Left ventricle myocardium inferior (tissue), 1 donor: ENCODE measurements around the gene PRF1. TPM values are rescaled to one million over a fixed set of nuclear protein-coding genes. Genes with fewer than 3 reads are reported as not detected.

Experiments used
- DNase-seq: peaks from one replicate; pipeline ENCODE4 v3.0.0-alpha.2; 2020
- H3K27ac ChIP-seq: fragments of 200-600 bp; replicated peaks from 2 replicates; pipeline ENCODE4 v1.8.0; 2021
- H3K27me3 ChIP-seq: fragments of 200-600 bp; 2 replicates; pipeline ENCODE4 v1.8.0; 2021; ENCODE audit warnings: low read depth
- H3K36me3 ChIP-seq: fragments of 200-600 bp; 2 replicates; pipeline ENCODE4 v1.8.0; 2021
- H3K4me1 ChIP-seq: fragments of 200-600 bp; 2 replicates; pipeline ENCODE4 v1.8.0; 2021
- H3K4me3 ChIP-seq: fragments of 200-600 bp; 2 replicates; pipeline ENCODE4 v1.8.0; 2021; ENCODE audit warnings: mild to moderate bottlenecking, moderate library complexity
- H3K9me3 ChIP-seq: fragments of 200-600 bp; replicated peaks from 2 replicates; pipeline ENCODE4 v1.8.0; 2021
- intact Hi-C: fragments of 100-400 bp; cut with micrococcal nuclease; formaldehyde crosslinking; loops from one replicate; pipeline ENCODE4 v1.11.0; 2022
- total RNA-seq: library from RNA; stranded (reverse); fragmentation: NEBNext Ultra II Directional; extraction: Animal tissue kit (Norgen Biotek cat#: 25700); gene quantifications from one replicate; pipeline ENCODE4 v1.2.1, GENCODE V29; 2021
- TF ChIP-seq, protein P1 (sequence below): fragments of 200-600 bp; IDR thresholded peaks from 2 replicates; pipeline ENCODE4 v1.8.0; 2021; ENCODE audit warnings: antibody characterized with exemption, mild to moderate bottlenecking, borderline replicate concordance
- donor health status: DM: no; HTN: yes; CAD: no; lungs with severe emphysema.

The PRF1 gene
- total RNA-seq, 1 donor from 2014 or later: 2.6 TPM

DNA sequence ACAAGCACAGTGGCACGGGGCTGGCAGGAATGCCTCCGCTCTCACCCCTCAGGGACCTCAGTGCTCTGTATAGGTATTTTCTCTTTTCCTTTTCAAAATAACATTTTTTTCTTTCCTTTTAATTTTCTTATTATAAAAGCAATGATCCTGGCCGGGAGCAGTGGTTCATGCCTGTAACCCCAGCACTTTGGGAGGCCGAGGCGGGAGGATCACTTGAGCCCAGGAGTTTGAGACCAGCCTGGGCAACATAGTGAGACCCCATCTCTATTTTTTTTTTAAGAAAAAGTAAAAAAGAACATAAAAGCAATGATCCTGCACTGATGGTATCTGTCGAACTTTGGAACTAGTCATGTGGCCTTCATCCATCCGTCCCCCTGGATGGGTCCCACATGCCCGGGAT lies 3.2 kb downstream of the PRF1 start:
- TF ChIP-seq, protein P1, sequence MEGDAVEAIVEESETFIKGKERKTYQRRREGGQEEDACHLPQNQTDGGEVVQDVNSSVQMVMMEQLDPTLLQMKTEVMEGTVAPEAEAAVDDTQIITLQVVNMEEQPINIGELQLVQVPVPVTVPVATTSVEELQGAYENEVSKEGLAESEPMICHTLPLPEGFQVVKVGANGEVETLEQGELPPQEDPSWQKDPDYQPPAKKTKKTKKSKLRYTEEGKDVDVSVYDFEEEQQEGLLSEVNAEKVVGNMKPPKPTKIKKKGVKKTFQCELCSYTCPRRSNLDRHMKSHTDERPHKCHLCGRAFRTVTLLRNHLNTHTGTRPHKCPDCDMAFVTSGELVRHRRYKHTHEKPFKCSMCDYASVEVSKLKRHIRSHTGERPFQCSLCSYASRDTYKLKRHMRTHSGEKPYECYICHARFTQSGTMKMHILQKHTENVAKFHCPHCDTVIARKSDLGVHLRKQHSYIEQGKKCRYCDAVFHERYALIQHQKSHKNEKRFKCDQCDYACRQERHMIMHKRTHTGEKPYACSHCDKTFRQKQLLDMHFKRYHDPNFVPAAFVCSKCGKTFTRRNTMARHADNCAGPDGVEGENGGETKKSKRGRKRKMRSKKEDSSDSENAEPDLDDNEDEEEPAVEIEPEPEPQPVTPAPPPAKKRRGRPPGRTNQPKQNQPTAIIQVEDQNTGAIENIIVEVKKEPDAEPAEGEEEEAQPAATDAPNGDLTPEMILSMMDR: no peak
- no peak overlapping the region for H3K4me3 ChIP-seq
- no peaks in the 10 kb centered on the region for H3K9me3 ChIP-seq
- H3K36me3 ChIP-seq: no peaks in the 10 kb centered on the region
- H3K27me3 ChIP-seq: no peaks in the 10 kb centered on the region
- intact Hi-C loops: no loop called here
- peaks cover 4% of the 10 kb centered on the region for H3K4me1 ChIP-seq
- no peak for DNase-seq
- no peak overlapping the region for H3K27ac ChIP-seq

DNA sequence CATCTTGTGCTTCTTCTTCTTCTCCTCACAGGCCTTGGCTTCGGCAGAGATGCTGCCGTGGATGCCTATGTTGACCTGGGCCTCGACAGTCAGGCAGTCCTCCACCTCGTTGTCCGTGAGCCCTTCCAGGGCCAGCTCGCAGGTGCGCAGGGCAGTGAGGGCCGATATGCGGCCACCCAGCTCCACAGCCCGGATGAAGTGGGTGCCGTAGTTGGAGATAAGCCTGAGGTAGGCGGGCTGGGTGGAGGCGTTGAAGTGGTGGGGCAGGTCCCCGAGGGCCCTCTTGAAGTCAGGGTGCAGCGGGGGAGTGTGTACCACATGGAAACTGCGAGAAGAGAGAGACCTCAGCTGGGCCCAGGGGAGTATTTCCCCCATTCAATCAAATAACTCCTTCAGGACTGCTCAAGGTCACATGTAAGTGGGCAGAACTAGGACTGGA lies 3.7 kb downstream of the PRF1 start:
- H3K4me1 ChIP-seq: peaks cover 4% of the 10 kb centered on the region
- TF ChIP-seq, protein P1: no peak
- H3K4me3 ChIP-seq: no peak overlapping the region
- intact Hi-C loops: no loop called here
- no peak for DNase-seq
- no peaks in the 10 kb centered on the region for H3K36me3 ChIP-seq
- H3K27ac ChIP-seq: no peak overlapping the region
- H3K9me3 ChIP-seq: no peaks in the 10 kb centered on the region
- no peaks in the 10 kb centered on the region for H3K27me3 ChIP-seq

GRCh38 chr10:70597856-70598815 lies 4.4 kb downstream of the PRF1 start:
- Histone ChIP-seq H3K36me3 (no peaks in the 10 kb centered on the region), H3K4me3 (no peak overlapping the region), H3K27me3 (no peaks in the 10 kb centered on the region), H3K9me3 (no peaks in the 10 kb centered on the region), H3K27ac (no peak overlapping the region), H3K4me1 (peaks cover 4% of the 10 kb centered on the region)
- intact Hi-C loops: no loop called here
- TF ChIP-seq, protein P1: no peak
- DNase-seq: no peak

DNA sequence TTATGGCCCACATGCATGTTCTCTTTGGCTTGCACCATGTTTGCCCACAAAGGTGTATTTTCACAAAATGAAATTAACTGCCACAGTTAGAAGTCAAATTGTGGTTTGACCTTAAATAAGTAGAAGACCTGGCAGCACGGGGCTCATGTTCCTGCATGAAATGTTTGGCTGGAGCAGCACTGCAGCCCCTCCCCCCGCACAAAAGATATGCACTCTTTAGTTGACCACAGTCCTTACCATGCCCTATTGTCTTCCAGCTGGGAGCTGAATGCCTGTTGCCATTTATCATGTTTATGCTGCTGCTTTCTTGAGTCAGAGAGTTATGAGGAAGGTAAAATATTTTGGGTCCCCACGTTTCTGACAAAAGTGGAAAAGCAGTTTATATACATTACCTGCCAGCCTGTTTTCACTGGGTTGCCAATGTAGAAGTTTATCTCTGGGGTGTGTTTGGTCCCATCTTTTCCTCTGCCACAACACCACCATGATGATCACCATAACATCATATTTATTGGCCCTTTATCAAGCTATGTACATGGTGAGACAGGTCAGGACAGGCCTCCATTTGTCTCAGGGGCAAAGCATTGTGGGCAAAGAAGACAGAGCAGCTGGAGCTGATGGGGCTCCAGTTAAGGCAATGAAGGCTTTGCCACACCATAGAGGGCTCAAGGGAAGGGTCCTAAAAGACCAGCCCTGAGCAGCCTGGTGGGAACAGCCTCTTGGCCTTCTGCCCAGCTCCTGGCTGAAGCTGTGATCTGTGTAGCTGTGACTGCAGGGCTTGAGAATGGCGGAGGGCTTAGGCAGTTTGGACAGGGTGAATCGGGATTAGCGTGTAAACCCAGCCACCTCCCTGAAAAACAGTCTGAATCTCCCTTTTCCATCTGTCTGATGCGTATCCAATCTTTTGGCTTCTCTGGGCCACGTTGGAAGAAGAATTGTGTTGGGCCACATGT lies 5.4 kb downstream of the PRF1 start:
- H3K4me3 ChIP-seq: no peak overlapping the region
- no peaks in the 10 kb centered on the region for H3K9me3 ChIP-seq
- H3K4me1 ChIP-seq: peaks cover 4% of the 10 kb centered on the region
- TF ChIP-seq, protein P1: no peak
- no peaks in the 10 kb centered on the region for H3K27me3 ChIP-seq
- no peak overlapping the region for H3K27ac ChIP-seq
- no peaks in the 10 kb centered on the region for H3K36me3 ChIP-seq
- no peak for DNase-seq
- intact Hi-C loops: no loop called here

- Histone ChIP-seq H3K27me3 (no peaks in the 10 kb centered on the region), H3K27ac (no peak overlapping the region), H3K36me3 (no peaks in the 10 kb centered on the region), H3K4me3 (no peak overlapping the region), H3K4me1 (peaks cover 6% of the 10 kb centered on the region), H3K9me3 (no peaks in the 10 kb centered on the region)
- TF ChIP-seq, protein P1: no peak
- no peak for DNase-seq
- intact Hi-C loops: no loop called here
Observed at GRCh38 chr10:70596110-70596798, 6.3 kb downstream of the PRF1 start.
